Epithelial cell of prostate (primary cell): ENCODE data around the gene PLIN5.

Experiments
- DNase-seq: peaks from one replicate; pipeline ENCODE4 v3.0.0-alpha.2; 2011; ENCODE audit warnings: low read depth, low spot score
- H3K27ac ChIP-seq: fragments of 450-650 bp; 2 replicates; pipeline ENCODE4 v1.5.1; 2017; ENCODE audit warnings: mild to moderate bottlenecking

The PLIN5 gene

DNA sequence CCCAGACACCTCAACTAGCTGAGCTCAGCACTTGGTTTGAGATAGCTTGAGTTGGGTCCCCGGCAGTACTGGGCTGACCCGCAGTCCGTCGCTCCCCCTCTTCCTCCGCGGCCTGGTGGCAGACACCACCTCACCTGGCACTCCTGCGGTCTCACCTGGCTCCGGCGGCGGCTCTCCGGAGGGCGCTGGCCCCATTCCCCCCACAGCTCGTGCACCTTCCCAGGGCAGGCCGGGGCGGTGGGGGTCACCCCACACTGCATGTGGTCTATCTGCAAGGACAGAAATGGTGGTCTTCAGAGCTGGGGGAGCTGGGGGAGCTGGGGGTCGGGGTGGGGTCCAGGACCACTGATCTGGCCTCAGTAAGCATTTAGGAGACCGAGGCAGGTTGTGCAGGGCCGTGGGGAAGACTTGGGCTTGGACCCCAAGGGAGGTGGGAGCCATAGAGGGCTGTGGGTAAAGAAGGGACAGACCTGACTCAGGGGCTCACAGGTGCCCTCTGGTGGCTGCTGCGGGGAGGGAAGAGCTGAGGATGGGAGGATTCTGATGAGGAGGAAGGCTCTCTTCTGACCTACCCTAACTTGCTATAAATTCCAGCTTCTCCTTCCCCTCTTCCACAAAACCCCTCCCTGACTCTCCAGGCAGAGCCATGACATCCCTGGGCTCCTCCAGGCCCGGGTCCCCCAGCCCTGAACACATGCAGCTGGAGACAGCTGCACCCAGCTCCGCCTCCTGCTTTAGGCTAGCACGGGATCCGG is 10.0 kb downstream of the PLIN5 start:
- DNase-seq = no peak

DNA sequence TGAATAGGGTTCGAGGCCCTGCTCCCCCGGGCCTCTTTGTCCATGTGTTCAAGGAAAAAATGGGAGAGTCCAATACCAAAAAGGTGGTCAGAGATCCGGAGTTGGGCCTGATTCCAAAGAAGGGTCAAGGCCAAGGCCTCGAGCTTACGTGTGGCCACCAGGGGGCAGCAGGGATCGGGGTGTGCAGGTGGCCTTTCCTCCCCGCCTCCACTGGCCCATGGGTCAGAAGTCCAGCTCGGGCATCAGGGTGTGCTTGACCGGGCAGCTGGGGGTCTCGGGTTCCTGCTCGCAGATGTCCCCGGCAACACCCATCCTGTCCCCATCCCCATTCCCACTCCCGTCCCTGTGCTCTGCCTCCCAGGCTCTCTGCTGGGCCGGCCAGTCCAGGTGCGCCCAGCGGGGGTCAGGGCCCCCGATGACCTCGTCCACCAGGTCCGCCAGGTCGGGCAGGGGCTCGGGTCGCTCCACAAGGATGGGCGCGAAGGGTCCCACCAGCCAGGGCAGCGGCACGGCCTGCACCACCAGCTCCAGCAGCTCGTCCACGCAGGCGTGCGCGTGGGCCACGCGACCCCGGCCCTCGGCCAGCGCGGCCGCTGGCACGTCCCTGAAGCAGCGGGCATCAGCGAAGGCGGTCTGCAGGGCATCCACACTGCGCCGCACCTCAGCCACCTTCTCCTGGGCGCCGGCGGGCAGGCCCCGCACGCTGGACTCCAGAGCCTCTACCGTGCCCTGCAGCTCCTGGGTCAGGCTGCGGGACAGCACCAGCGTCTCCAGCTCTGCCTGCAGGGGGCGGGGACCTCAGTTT is 11.5 kb downstream of the PLIN5 start:
- H3K27ac ChIP-seq = no peak overlapping the region
- DNase-seq = no peak

More for the DNA sequence above, 10.0 kb downstream of the PLIN5 start:
- H3K27ac ChIP-seq = no peak overlapping the region

DNA sequence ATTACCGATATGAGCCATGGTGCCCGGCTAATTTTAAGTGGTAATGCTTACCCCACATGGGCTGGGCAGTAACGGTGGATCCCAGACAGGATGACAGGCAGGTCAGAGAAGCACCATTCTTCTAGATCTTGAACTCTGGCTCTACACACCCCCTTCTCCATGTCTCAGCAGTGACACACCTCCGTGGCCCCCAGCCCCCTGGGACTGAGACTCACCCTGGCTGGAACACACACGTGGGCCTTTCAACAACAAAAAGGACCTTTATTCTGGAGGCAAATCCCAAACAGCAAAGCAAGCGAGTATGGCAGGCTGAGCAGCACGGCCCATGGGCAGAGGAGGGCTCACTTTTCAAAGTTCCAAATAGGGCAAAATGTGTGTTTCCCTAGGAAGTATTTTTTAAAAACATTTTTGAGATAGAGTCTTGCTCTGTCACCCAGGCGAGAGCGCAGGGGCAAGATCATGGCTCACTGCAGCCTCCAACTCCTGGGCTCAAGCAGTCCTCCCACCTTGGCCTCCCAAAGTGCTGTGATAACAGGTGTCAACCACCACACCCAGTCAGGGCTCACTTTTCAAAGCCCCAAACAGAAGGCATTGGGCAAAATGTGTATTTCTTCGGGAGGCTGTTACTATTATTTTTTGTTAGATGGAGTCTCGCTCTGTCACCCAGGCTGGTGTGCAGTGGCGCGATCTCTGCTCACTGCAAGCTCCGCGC is 12.6 kb downstream of the PLIN5 start:
- no peak for DNase-seq
- H3K27ac ChIP-seq = no peak overlapping the region

DNA sequence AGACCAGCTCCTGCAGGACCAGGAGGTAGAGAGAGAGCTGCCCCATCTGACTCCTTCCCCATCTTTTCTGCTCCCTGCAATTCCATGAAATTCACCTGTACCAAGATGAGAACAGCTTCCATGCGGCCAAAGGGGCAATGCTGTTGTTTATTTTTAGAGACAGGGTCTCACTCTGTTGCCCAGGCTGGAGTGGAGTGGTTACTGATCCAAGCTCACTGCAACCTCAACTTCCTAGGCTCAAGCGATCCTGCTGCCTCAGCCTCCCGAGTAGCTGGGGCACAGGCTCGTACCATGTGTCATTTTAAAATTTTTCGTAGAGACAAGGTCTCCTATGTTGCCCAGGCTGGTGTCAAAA is 13.2 kb downstream of the PLIN5 start:
- DNase-seq = no peak
- H3K27ac ChIP-seq = no peak overlapping the region

DNA sequence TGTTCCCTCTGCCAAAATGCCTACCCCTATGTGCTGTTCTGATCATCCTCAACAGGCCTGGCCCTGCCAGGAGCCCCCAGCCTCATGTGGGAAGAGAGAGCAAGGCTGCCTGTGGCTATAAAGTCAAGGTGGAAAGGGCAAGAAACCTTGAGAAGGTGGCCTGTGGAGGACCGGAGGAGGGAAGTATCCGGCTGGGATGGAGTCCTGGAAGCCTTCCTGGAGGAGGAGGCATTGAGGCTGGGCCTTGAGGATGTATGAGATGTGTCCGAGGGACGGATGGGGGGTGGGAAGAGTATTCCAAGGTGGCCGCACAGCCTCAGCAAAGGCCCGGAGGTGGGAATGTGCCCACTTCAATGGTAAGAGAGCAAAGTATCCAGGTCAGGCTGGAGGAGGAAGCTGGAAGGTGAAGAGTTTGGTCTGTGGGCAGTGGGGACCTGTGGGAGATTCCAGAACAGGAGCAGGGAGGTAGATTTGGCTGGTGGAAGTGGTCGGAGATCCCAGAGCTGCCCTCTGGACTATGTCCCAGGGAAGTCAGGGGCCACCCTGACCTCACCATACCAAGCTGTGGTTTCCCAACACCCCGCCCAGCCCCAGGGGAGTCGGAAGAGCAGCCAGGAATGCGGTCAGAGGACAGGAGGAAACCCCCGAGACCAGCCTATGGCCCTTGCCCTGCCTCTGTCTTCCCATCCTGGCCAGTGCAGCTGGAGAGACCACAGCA is 13.7 kb downstream of the PLIN5 start:
- H3K27ac ChIP-seq = no peak overlapping the region
- DNase-seq = no peak

DNA sequence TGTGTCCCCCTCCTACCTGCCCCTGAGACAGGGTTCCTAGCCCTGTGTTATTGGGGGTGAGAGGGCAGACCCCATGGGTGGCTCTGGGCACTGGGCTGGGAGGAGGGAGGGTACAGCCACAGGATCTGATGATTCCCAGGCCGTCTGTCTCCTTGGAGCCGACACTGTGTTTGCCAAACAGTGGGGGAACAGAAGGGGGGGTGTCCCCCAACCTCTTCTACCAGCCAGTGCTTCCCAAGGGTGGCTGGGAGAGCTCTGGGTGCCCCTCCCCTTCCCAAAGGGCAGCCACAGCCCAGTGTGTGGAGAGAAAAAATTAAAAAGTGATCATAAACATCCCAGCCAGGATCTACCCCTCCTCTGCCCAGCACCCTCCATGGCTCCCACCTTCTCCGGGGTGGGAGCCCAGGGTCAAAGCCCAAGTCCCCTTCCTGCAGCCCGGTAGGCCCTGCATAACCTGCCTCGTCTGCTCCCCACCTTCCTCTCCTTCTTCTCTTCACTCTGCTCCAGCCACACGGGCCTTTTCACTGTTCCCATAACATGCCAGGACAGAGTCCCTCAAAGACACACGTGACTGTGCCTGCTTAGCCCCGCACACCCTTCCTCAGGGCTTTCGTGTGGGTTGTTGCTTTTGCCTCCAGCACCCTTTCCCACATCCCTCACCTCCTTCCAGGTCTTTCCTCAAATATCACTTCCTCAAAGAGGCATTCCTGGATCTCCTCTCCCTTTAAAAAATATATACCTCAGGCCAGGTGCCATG is 15.3 kb downstream of the PLIN5 start:
- no peak for DNase-seq
- H3K27ac ChIP-seq = peak overlapping the region; percentile 75

DNA sequence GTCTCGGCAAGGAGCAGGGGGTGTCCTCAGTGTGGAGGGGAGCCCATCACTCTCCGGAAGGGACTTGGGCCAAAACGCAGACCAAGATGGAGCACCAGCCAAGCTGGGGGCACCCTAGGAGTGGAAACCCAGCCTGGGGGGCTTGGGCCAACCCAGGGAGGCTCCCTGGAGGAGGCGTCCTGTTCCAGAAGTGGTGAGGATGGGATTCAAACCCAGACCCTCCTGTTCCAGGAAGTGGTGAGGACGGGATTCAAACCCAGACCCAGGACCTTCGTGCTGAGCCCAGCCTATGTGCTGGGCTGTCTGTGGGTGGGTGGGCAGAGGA is 15.9 kb downstream of the PLIN5 start:
- DNase-seq = no peak
- H3K27ac ChIP-seq = peak overlapping the region; percentile 75

DNA sequence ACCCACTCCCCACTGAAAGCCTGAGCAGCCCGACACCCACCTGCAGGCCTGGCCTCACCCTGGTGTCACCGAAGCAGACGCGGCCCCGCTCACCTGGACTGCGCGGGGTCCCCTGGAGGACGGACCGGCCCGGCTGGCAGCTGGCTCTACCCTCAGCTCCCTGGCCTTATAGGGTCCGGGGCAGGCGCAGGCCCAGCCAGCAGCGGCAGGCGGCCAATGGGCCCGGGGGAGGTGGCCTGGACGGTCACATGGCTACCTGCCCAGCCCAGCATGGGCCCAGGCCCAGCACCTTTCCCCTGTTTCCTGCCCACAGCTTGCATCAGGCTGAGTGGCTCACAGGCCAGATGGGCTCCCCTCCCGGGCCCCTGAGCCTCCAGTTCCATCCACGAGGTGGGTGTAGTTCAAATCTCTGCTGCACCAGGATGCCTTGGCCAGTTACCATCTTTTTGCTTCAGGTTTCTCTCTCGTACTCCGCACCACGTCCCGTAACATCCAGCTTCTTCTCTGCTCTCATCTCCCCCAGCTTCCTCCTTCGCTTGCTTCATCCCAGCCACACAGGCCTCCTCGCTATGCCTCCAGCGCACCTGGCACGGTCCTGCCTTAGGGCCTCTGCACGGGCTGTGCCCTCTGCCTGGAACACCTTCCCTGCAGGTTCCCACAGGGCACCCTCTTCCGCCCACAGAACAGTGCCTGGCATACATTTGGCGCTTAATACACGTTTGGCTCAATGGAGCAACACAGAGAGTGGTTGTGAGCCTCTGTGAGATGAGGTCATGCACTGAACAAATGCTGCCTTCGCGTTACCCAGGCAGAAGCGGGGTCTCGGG is 16.5 kb downstream of the PLIN5 start, which contains the start of gene PLIN4:
Gene PLIN4 (minus strand): TSS at position 142 of the 827 bp plus-strand sequence. CDS start 214 bp downstream, outside the sequence.
- DNase-seq = no peak
- peak within 1 kb of the TSS; percentile 75 for H3K27ac ChIP-seq

DNA sequence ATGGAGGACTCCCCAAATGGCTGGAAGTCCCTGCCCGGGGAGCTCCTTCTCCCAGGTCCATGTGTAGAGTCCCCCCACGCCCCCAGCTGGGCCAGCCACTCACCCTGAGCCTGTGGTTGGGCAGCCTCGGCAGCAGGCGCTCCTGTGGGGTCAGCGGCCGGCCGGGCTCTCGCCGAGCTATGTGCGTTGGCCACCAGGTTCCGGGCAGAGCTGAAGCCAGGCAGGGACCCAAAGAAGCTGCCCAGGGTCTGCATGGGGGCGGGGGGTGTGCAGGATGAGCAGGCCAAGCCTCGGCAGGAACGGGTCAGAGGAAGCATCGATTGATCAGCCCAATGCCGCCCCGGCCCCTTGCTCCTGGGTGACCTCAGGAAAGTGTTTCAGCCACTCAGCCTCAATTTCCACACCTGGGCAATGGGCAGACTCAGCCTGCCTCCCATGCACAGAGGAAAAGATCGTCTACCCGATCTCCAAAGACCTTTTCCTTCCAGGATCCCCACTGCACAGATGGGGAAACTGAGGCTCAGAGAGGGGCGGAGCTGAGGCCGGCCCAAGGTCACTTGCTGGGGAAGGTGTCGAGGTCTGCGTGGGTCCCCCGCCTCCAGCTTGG is 17.5 kb downstream of the PLIN5 start:
- no peak for DNase-seq
- no peak overlapping the region for H3K27ac ChIP-seq

DNA sequence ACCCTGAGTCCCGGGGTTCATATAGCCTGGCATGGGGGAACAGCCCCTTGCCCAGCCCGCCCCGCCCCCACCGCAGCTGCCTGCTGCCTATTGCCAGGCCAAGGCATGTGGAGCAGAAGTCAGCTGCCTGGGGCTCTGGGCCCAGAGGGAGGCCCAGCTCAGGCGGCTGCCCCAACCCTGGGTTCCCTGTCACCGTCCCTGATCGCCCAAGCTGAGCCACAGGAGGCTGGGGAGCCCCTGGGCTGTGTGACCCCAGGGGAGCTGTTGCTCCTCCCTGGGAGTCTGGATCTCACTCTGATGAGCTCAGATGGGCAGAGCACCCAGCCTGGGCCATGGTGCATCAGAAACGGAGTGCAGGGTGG is 18.1 kb downstream of the PLIN5 start:
- DNase-seq = no peak
- no peak overlapping the region for H3K27ac ChIP-seq

DNA sequence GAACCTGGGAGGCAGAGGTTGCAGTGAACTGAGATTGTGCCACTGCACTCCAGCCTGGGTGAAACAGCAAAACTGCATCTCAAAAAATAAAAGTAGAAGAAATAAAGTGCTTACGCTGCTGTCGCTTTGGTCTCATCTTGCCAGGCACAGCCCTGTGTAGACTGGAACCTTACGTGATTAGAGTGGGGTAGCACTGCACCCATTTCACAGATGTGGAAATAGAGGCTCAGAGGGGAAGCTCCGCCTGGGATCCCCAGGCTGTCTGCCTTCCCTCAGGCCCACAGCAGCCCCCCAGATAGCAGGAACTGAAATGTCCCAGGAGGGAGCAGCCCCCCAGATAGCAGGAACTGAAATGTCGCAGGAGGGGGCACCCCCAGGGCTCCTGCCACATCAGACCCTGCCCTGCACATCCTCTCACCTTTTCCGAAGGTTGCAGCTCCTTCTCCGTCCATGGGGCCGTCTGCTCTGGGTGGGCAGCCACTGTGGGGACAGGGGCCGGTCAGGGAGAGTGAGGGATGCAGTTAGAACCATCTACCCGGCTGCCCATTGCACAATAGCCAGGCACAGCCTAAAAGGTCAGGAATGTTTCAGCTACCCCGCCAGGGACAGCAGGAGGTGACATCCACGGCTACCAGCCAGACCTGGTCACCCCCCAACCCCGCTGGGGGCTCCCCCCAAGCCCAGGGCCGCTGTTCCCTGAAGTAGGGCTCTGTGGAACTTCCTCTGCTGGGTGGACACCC is 18.7 kb downstream of the PLIN5 start:
- no peak for DNase-seq

DNA sequence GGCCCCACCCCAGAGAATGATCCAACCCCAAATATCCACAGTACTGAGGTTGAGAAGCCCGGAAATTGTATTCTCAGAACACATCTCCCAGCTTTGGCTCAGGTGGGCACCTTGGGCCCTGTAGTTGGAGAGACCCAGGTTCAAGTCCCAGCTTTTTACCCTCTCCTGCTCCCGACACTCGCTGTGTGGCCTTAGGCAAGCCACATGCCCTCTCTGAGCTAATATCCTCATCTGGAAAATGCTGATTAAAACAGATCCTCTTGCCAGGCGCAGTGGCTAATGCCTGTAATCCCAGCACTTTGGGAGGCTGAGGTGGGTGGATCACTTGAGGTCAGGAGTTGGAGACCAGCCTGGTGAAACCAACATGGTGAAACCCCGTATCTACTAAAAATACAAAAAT is 19.3 kb downstream of the PLIN5 start:
- no peak for DNase-seq
- no peak overlapping the region for H3K27ac ChIP-seq

More for the DNA sequence above, 18.7 kb downstream of the PLIN5 start:
- H3K27ac ChIP-seq = no peak overlapping the region

DNA sequence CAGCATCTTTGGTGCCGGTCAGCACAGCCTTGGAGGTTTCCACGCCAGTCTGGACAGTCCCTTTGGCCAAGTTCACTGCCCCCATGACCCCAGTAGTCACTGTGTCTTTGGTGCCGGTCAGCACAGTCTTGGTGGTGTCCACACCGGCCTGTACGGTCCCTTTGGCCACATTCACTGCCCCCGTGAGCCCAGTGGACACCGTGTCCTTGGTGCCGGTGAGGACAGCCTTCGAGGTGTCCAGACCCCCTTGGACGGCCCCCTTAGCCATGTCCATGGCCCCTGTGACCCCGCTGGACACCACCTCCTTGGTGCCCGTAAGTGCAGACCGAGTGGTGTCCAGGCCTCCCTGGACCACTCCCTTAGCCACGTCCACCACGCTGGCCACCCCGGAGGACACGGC is 21.8 kb downstream of the PLIN5 start:
- H3K27ac ChIP-seq = no peak overlapping the region
- no peak for DNase-seq

DNA sequence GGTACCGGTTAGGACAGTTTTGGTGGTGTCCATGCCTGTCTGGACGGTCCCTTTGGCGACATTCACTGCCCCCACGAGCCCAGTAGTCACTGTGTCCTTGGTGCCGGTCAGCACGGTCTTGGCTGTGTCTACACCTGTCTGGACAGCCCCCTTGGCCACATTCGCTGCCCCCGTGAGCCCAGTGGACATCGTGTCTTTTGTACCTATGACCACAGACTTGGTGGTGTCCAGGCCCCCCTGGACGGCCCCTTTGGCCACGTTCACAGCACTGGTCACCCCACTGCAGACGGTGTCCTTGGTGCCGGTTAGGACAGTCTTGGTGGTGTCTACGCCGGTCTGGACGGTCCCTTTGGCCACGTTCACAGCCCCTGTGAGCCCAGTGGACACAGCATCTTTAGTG is 23.0 kb downstream of the PLIN5 start:
- no peak overlapping the region for H3K27ac ChIP-seq
- DNase-seq = no peak

DNA sequence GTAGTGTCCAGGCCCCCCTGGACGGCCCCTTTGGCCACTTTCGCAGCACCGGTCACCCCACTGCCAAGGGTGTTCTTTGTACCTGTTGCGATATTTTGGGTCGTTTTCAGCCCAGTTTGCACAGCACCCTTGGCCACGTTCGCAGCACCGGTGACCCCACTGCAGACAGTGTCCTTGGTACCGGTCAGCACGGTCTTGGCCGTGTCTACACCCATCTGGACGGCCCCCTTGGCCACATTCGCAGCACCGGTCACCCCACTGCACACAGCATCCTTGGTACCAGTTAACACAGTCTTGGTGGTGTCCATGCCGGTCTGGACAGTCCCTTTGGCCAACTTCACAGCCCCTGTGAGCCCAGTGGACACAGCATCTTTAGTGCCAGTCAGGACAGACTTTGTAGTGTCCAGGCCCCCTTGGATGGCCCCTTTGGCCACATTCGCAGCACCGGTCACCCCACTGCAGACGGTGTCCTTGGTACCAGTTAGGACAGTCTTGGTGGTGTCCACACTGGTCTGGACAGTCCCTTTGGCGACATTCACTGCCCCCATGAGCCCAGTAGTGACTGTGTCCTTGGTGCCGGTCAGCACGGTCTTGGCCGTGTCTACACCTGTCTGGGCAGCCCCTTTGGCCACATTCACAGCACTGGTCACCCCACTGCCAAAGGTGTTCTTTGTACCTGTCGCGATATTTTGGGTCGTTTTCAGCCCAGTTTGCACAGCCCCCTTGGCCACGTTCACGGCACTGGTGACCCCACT is 23.5 kb downstream of the PLIN5 start:
- no peak for DNase-seq

DNA sequence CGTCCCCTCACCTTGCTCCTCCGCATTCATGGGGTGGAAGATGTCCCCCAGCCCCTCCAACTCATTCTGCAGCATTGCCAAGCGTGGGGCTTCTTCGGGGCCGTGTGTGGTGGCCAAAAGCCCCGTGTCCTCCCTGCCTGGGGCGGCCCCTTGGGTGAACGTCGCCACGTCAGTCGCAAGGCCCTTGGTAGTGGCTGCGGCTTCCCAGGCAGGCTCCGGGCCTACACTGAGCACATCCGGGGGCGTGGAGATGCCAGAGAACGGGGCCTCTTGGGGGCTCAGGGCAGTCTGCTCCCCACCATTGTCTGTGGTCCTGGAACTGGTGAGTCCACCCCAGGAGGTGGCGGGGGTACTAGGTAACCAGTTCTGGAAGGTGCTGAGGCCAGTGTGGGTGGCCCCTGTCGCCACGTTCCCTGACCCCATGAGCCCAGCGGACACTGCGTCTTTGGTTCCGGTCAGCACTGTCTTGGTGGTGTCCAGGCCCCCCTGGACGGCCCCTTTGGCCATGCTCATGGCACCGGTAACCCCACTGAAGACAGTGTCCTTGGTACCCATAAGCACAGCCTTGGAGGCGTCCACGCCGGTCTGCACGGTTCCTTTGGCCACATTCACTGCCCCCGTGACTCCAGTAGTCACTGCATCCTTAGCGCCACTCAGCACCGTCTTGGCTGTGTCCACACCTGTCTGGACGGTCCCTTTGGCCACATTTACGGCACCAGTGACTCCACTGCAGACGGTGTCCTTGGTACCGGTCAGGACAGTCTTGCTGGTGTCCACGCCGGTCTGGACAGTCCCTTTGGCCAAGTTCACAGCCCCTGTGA is 24.4 kb downstream of the PLIN5 start:
- no peak overlapping the region for H3K27ac ChIP-seq
- no peak for DNase-seq

More for the DNA sequence above, 23.5 kb downstream of the PLIN5 start:
- H3K27ac ChIP-seq = no peak overlapping the region
